ENCODE data around the gene TUBB6. TPM values are rescaled to one million over a fixed set of nuclear protein-coding genes. Genes with fewer than 3 reads are reported as not detected.
A peak's percentile ranks its signal among the peaks of the same experiment; 100 is the strongest.

TUBB6 gene
- total RNA-seq, 4 donors from 2014 or later, result 599 to 1,574 (median 1,002) TPM

DNA sequence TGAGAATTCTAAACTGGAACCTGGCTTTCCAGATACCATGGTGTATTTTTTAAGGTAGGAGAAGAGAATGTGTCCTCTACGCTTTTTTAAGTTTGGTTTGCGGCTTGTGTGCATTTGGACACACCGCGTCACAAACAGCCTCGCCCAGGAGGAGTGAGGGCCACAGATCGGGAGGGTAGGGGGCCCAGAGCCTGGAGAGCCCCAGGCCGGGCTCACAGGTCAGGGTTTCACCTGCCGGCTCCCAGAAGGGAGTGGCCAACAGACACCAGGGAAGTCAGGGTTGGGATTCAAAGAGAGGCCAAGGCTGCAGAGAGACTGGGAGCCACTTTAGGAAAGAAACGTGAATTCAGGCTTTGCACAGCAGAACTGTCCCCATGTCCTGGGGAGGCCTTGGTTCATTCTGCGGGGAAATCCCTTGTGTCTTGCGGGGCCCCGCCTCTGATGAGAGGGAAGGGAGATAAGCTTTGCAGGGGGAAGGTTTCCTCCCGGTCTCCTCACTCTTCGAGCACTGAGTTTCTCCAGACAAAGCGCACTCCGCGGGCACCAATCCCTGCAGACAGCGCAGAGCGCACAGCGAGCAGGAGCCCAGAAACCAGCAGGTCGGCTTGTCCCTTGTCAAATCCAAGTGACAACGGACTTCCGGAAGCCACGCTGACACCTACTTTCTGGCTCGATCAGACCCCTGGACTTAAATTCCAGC lies 2.0 kb upstream of the TUBB6 start:
- Histone ChIP-seq H3K27ac (replicated peaks in 1 of 4) (peak overlapping the region; percentile 98 to 100 (median 100)), H3K27me3 (no peaks in the 10 kb centered on the region), H3K4me1 (peaks cover 19 to 55% (median 53%) of the 10 kb centered on the region in 4 donors), H3K36me3 (peaks cover 3 to 7% (median 5%) of the 10 kb centered on the region in 4 donors), H3K4me3 (peak overlapping the region; percentile 78 to 99 (median 86)), H3K9me3 (no peaks in the 10 kb centered on the region)
- no peak for DNase-seq (ENCODE audit: extremely low spot score)
- intact Hi-C loops (cut with DNase I), result loop anchor here (10.0 kb wide), 1 partner anchor 639 kb away; the partner anchor contains the start of gene SEH1L
- TF ChIP-seq, protein P1, sequence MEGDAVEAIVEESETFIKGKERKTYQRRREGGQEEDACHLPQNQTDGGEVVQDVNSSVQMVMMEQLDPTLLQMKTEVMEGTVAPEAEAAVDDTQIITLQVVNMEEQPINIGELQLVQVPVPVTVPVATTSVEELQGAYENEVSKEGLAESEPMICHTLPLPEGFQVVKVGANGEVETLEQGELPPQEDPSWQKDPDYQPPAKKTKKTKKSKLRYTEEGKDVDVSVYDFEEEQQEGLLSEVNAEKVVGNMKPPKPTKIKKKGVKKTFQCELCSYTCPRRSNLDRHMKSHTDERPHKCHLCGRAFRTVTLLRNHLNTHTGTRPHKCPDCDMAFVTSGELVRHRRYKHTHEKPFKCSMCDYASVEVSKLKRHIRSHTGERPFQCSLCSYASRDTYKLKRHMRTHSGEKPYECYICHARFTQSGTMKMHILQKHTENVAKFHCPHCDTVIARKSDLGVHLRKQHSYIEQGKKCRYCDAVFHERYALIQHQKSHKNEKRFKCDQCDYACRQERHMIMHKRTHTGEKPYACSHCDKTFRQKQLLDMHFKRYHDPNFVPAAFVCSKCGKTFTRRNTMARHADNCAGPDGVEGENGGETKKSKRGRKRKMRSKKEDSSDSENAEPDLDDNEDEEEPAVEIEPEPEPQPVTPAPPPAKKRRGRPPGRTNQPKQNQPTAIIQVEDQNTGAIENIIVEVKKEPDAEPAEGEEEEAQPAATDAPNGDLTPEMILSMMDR (IDR thresholded peaks at IDR 0.05), result no peak
- TF ChIP-seq POLR2A (IDR thresholded peaks at IDR 0.05; ENCODE audit: low read depth), result no peak
- TF ChIP-seq POLR2AphosphoS5 (IDR thresholded peaks at IDR 0.05), result no peak
- TF ChIP-seq EP300 (IDR thresholded peaks at IDR 0.05), result no peak
- WGBS, result 76% methylated on average over 20 of the region's 25 CpGs

DNA sequence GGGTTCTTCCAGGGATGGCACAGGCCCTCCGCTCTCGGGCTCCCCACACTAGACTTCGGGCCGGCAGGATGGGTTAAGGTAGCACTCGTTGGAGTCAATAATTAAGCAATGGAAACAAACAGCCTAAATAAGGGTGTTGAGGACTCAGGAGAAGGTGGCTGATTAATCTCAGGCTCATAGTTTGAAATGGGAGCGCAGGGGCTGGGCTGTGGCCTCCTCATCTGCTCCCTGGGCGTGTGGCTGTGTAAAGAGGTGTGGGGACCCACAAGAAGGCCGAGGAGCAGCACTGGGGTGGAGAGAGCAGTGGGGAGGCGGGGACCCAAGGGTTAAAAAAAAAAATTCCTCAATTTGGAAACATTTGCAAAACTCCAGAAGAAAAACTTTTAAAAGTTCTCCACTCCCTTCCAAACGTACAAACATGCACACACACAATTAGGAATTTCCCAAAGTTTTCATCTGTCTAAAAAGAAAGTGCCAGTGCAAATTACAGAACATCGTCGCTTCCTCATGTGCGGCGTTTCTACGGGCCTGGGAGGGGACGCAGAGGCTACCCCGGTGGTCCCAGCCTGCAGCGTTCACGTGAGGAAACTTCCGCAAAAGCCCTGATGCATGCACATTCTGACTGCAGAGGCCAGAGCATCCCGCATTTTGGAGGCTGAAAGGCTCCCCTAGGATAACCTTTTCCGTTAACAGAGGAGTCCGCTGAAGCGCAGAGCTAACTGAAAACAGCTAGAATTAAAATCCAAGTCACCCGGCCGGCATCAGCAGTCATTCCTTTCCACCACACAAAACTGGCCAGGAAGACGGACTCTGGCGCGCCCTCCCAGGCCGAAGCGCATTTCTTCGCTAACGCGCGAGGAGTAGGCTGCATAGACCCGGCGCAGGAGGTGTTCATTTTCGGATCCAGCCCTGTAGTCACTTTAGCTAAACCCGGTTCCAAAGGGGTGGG lies 1.0 kb upstream of the TUBB6 start:
- TF ChIP-seq EP300 (IDR thresholded peaks at IDR 0.05), result no peak
- peak; percentile 56 to 62 for TF ChIP-seq POLR2AphosphoS5 (IDR thresholded peaks at IDR 0.05)
- TF ChIP-seq, protein P1 (IDR thresholded peaks at IDR 0.05), result peak in 1 of 3 experiments; percentile 22
- no peak for TF ChIP-seq POLR2A (IDR thresholded peaks at IDR 0.05; ENCODE audit: low read depth)
- no peak for DNase-seq (ENCODE audit: extremely low spot score)
- WGBS, result 17% methylated on average over 33 of the region's 39 CpGs
- peaks cover 0 to 2% (median 0%) of the 10 kb centered on the region in 4 donors for H3K9me3 ChIP-seq
- intact Hi-C loops (cut with DNase I), result loop anchor here (1.0 to 10.0 kb wide), 2 partner anchors 33 to 638 kb away; partner anchors contain the start of gene SEH1L
- H3K36me3 ChIP-seq, result peaks cover 11 to 17% (median 14%) of the 10 kb centered on the region in 4 donors
- H3K27ac ChIP-seq (replicated peaks in 1 of 4), result peak overlapping the region; percentile 98 to 100 (median 100)
- peak overlapping the region; percentile 78 to 99 (median 86) for H3K4me3 ChIP-seq
- no peaks in the 10 kb centered on the region for H3K27me3 ChIP-seq
- peaks cover 19 to 56% (median 56%) of the 10 kb centered on the region in 4 donors for H3K4me1 ChIP-seq

DNA sequence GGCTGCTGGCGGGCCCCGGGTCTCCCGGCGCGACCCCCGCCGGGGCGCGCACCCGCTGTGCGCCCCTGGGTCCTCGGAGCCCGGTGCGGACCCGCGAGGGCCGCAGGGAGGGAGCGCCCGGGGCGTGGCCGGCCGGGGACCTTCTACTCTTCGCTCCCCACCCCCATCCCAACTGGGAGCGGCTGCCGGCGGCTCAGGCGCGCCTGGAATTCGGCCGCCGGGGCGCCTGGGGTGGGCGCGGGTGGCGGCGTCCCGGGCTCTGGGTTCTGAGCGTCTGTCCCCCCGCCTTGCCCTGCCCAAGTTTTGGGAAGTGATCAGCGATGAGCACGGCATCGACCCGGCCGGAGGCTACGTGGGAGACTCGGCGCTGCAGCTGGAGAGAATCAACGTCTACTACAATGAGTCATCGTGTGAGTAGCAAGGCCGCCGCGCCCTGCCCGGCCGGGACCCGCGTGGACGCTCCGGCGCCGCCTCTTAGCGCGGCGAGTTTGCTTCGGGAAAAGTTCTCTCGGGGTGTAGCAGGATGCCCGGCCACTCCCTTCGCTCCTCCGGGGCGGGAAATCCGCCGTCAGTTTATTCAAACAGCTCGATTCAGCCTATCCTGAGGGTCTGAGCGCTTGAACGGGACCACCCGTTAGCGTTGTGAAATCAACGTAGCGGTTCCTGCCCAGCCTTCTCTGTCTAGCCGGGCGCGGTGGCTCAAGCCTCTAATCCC lies 502 bp downstream of the TUBB6 start:
- Histone ChIP-seq H3K9me3 (peaks cover 0 to 7% (median 4%) of the 10 kb centered on the region in 4 donors), H3K27ac (replicated peaks in 1 of 4) (peak overlapping the region; percentile 98 to 100 (median 100)), H3K4me3 (peak overlapping the region; percentile 78 to 99 (median 86)), H3K27me3 (no peaks in the 10 kb centered on the region), H3K4me1 (peaks cover 25 to 68% (median 63%) of the 10 kb centered on the region in 4 donors), H3K36me3 (peaks cover 15 to 32% (median 23%) of the 10 kb centered on the region in 4 donors)
- WGBS, result under 1% methylated on average over 34 of the region's 81 CpGs
- TF ChIP-seq, protein P1 (IDR thresholded peaks at IDR 0.05), result no peak
- peak; percentile 65 for TF ChIP-seq POLR2A (IDR thresholded peaks at IDR 0.05; ENCODE audit: low read depth)
- no peak for TF ChIP-seq EP300 (IDR thresholded peaks at IDR 0.05)
- peak; percentile 88 to 94 for TF ChIP-seq POLR2AphosphoS5 (IDR thresholded peaks at IDR 0.05)
- peak; percentile 97 for DNase-seq (ENCODE audit: extremely low spot score)
- intact Hi-C loops (cut with DNase I), result loop anchor here (10.0 kb wide), 1 partner anchor 636 kb away; the partner anchor contains the start of gene SEH1L

DNA sequence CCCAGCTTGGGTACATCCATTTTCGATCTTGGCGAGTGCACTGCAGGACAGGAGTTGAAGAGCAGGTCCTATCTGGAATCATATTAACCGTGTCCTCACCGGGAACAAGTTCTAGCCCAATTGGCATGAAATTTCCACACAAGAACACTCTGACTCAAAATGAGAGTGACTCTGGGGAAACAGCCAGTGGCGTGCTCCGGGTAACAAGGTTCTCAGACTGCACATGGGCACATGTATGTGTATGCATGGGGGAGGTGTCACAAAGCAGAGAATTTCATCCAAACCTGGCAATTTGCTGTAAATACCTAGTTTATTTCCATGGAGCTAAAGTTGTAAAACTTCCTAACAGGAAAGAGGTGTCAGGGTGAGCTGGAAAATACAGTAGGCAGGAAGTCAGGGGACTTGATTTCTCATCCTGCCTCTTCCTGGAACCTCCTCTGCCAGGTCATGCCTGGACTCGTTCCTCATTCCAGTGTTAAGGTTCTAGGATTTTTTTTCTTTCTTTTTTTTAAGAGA lies 1.7 kb downstream of the TUBB6 start:
- TF ChIP-seq EP300 (IDR thresholded peaks at IDR 0.05), result no peak
- TF ChIP-seq POLR2AphosphoS5 (IDR thresholded peaks at IDR 0.05), result peak; percentile 23 to 28
- H3K4me3 ChIP-seq, result peak overlapping the region; percentile 78 to 99 (median 86)
- no peak for DNase-seq (ENCODE audit: extremely low spot score)
- peaks cover 37 to 76% (median 70%) of the 10 kb centered on the region in 4 donors for H3K4me1 ChIP-seq
- peak overlapping the region; percentile 98 to 100 (median 100) for H3K27ac ChIP-seq (replicated peaks in 1 of 4)
- peaks cover 15 to 40% (median 26%) of the 10 kb centered on the region in 4 donors for H3K36me3 ChIP-seq
- intact Hi-C loops (cut with DNase I), result loop anchor here (10.0 kb wide), 1 partner anchor 635 kb away; the partner anchor contains the start of gene SEH1L
- H3K9me3 ChIP-seq, result peaks cover 0 to 7% (median 4%) of the 10 kb centered on the region in 4 donors
- 21% methylated on average over 7 of the region's 7 CpGs for WGBS
- H3K27me3 ChIP-seq, result no peaks in the 10 kb centered on the region

All from esophagus muscularis mucosa (tissue), 4 donors.